ENCODE measurements around the gene ELOA. TPM values are rescaled to one million over a fixed set of nuclear protein-coding genes. Genes with fewer than 3 reads are reported as not detected.
A peak's percentile ranks its signal among the peaks of the same experiment; 100 is the strongest.
"Not testable (repeated sequence)": the region's sequence is repeated elsewhere in the genome, so short reads cannot be mapped to it uniquely, and the experiment has no call there.

ELOA gene
- total RNA-seq, 1 donor from 2014 or later: 25.5 TPM

GRCh38 chr1:23777979-23778814 is 34.9 kb downstream of the ELOA start, which contains the start of gene PITHD1:
Gene PITHD1, plus strand, starts transcription at chr1:23778418. Its CDS starts 98 bp downstream, at chr1:23778516.
- no peak for DNase-seq (ENCODE audit: extremely low spot score in 2 of 2)
- intact Hi-C loops (cut with DNase I): no loop called here
- H3K27me3 ChIP-seq: no peaks in the 10 kb centered on the region

GRCh38 chr1:23779826-23780371 is 36.6 kb downstream of the ELOA start:
- peaks cover 30% of the 10 kb centered on the region for H3K4me1 ChIP-seq
- H3K27ac ChIP-seq: no peak overlapping the region
- no peak for TF ChIP-seq POLR2AphosphoS5 (IDR thresholded peaks at IDR 0.05; ENCODE audit: insufficient read depth in 1 of 2, low read depth in 1 of 2)
- TF ChIP-seq POLR2A (IDR thresholded peaks at IDR 0.05): no peak
- no peak for TF ChIP-seq CTCF (IDR thresholded peaks at IDR 0.05)
- intact Hi-C loops (cut with DNase I): no loop called here
- H3K4me3 ChIP-seq: no peak overlapping the region
- peaks cover 0 to 11% of the 10 kb centered on the region in 2 donors for H3K36me3 ChIP-seq
- DNase-seq (ENCODE audit: extremely low spot score in 2 of 2): no peak
- no peaks in the 10 kb centered on the region for H3K9me3 ChIP-seq
- no peaks in the 10 kb centered on the region for H3K27me3 ChIP-seq

More at GRCh38 chr1:23777979-23778814, 34.9 kb downstream of the ELOA start, which contains the start of gene PITHD1:
- Histone ChIP-seq H3K4me3 (peak within 1 kb of the TSS; percentile 95 to 96), H3K4me1 (peaks cover 30% of the 10 kb centered on the region), H3K9me3 (no peaks in the 10 kb centered on the region), H3K27ac (peak within 1 kb of the TSS; percentile 81), H3K36me3 (peaks cover 0 to 11% of the 10 kb centered on the region in 2 donors)
- TF ChIP-seq POLR2A (IDR thresholded peaks at IDR 0.05): peak in 1 of 2 donors; percentile 83
- TF ChIP-seq POLR2AphosphoS5 (IDR thresholded peaks at IDR 0.05; ENCODE audit: insufficient read depth in 1 of 2, low read depth in 1 of 2): peak in 1 of 2 donors; percentile 53
- TF ChIP-seq CTCF (IDR thresholded peaks at IDR 0.05): no peak

GRCh38 chr1:23783141-23783540 is 39.9 kb downstream of the ELOA start:
- H3K27me3 ChIP-seq; DNase-seq (ENCODE audit: extremely low spot score in 2 of 2); intact Hi-C loops (cut with DNase I); H3K4me3 ChIP-seq; H3K27ac ChIP-seq; H3K9me3 ChIP-seq: not testable (repeated sequence)
- Histone ChIP-seq H3K4me1 (peaks cover 21% of the 10 kb centered on the region), H3K36me3 (peaks cover 0 to 36% of the 10 kb centered on the region in 2 donors)

- H3K4me3 ChIP-seq: no peak overlapping the region
- H3K27me3 ChIP-seq: no peaks in the 10 kb centered on the region
- intact Hi-C loops (cut with DNase I): no loop called here
- peaks cover 10% of the 10 kb centered on the region for H3K4me1 ChIP-seq
- no peak overlapping the region for H3K27ac ChIP-seq
- no peaks in the 10 kb centered on the region for H3K9me3 ChIP-seq
- peaks cover 0 to 36% of the 10 kb centered on the region in 2 donors for H3K36me3 ChIP-seq
- no peak for DNase-seq (ENCODE audit: extremely low spot score in 2 of 2)
- TF ChIP-seq CTCF (IDR thresholded peaks at IDR 0.05) (no peak), POLR2AphosphoS5 (IDR thresholded peaks at IDR 0.05; ENCODE audit: insufficient read depth in 1 of 2, low read depth in 1 of 2) (no peak)
These were observed 41.6 kb downstream of the ELOA start for GRCh38 chr1:23784846-23785245.

- intact Hi-C loops (cut with DNase I): no loop called here
These were observed 44.4 kb downstream of the ELOA start for GRCh38 chr1:23787701-23788100.

More at GRCh38 chr1:23787701-23788100, 44.4 kb downstream of the ELOA start:
- DNase-seq (ENCODE audit: extremely low spot score in 2 of 2): no peak
- Histone ChIP-seq H3K36me3 (peaks cover 0 to 25% of the 10 kb centered on the region in 2 donors), H3K9me3 (no peaks in the 10 kb centered on the region), H3K27ac (no peak overlapping the region), H3K4me3 (no peak overlapping the region), H3K4me1 (peaks cover 21% of the 10 kb centered on the region), H3K27me3 (no peaks in the 10 kb centered on the region)
- TF ChIP-seq POLR2AphosphoS5 (IDR thresholded peaks at IDR 0.05; ENCODE audit: insufficient read depth in 1 of 2, low read depth in 1 of 2): no peak
- TF ChIP-seq CTCF (IDR thresholded peaks at IDR 0.05): no peak
- no peak for TF ChIP-seq POLR2A (IDR thresholded peaks at IDR 0.05)

All from vagina (tissue), 2 donors.